NCI-H1092 treated with DMSO at 0.1 percent for 48 hours (cell line): ENCODE results near the gene CNDP2.

Experiments used
- DNase-seq: peaks from one replicate; lab custom pipeline; 2025; lab: John Stamatoyannopoulos, UW

Gene CNDP2

GRCh38 chr18:74571895-74572680 is 75.9 kb downstream of the CNDP2 start:
- no peak for DNase-seq

- no peak for DNase-seq
Observed at GRCh38 chr18:74573053-74573452, 76.9 kb downstream of the CNDP2 start.
